ENCODE data around the gene TPD52L1.

TPD52L1 gene

GRCh38 chr6:125114248-125114858 is 39.2 kb upstream of the TPD52L1 start:
- peak; percentile 90 for TF ChIP-seq CTCF (conservative IDR thresholded peaks at IDR 0.05)
- no peak overlapping the region for H3K27ac ChIP-seq

DNA sequence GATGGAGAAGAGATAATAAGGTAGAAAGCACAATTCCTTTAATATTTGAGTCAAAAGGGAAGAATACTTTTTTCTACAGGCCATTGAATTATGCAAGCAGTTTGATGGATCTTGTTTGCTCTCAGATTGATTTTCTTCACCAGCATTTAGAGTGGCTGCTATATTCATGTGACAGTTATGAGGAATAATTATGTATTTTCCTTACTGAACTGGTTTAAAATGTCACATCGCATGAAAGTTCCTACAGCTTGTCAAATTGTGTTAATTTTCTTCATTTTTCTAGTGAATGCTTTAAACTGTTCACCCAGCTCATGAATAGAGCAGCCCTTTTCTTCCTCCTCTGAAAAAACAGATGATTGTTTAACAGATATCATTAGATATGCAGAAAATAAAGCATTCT is 37.4 kb upstream of the TPD52L1 start:
- no peak for TF ChIP-seq CTCF (conservative IDR thresholded peaks at IDR 0.05)
- no peak overlapping the region for H3K27ac ChIP-seq

- no peak for TF ChIP-seq CTCF (conservative IDR thresholded peaks at IDR 0.05)
- H3K27ac ChIP-seq = no peak overlapping the region
Measured at GRCh38 chr6:125116710-125117109, 36.9 kb upstream of the TPD52L1 start.

DNA sequence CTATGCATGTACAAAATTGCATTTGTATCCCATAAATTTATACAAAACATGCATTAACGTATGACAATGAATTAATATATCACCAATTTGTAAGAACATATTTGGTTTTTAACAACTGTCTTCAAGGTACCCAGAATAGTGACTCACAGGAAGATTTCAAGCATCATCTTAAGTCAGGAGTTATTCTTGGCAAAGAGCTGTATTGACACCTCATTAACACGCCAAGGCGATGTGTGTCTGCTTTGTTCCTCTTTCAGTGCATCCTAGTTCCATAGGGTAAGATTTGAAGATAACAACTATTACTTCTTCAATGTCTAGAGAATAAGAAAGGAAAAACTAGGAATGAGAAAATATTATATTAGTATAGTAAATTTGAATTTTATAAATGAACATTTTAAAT is 35.8 kb upstream of the TPD52L1 start:
- TF ChIP-seq CTCF (conservative IDR thresholded peaks at IDR 0.05) = no peak
- H3K27ac ChIP-seq = no peak overlapping the region

DNA sequence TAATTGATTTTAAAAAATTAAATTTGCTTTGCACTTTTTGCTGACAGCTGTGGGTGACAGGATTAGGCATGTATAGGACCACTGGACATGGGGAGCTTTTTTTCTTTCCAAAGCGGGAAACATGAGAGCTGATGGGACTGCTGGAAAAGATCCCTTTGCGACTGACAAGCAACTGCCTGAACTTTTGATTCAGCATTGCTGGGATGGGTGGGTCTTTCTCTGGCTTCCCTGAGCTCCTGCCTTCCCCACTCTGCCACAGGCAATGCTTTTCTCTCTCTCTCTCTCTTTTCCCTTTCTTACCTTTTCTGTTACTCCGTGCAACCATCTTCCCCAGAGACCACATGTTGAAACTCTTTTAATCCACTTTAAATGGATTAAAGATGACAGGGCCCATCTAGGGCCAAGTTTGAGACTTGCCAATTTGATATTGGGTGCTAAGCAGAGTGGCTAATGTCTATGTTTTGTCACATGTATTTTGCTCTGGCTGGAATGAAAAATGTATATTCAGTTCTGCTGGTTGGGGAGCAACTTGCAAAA is 33.5 kb upstream of the TPD52L1 start:
- H3K27ac ChIP-seq = no peak overlapping the region
- TF ChIP-seq CTCF (conservative IDR thresholded peaks at IDR 0.05) = no peak

- TF ChIP-seq CTCF (conservative IDR thresholded peaks at IDR 0.05) = no peak
- H3K27ac ChIP-seq = no peak overlapping the region
Measured at GRCh38 chr6:125121894-125122293, 31.7 kb upstream of the TPD52L1 start.

GRCh38 chr6:125123051-125123450 is 30.5 kb upstream of the TPD52L1 start:
- TF ChIP-seq CTCF (conservative IDR thresholded peaks at IDR 0.05) = no peak
- H3K27ac ChIP-seq = no peak overlapping the region
